Kidney epithelial cell (primary cell): ENCODE measurements around the gene TTC9C. TPM values are rescaled to one million over a fixed set of nuclear protein-coding genes. Genes with fewer than 3 reads are reported as not detected.
"Not testable (repeated sequence)": the region's sequence is repeated elsewhere in the genome, so short reads cannot be mapped to it uniquely, and the experiment has no call there.

Experiments
- DNase-seq: peaks from one replicate; pipeline ENCODE4 v3.0.0-alpha.2; 2010; ENCODE audit warnings: low read depth
- H3K27me3 ChIP-seq: 2 replicates; pipeline ENCODE4 v1.6.0; 2011; ENCODE audit warnings: low read length; ENCODE audit not compliant: control insufficient read depth, insufficient read depth
- H3K36me3 ChIP-seq: 2 replicates; pipeline ENCODE4 v1.5.1; 2011; ENCODE audit warnings: low read length; ENCODE audit not compliant: control insufficient read depth, insufficient read depth
- H3K4me3 ChIP-seq: 2 replicates; pipeline ENCODE4 v1.5.1; 2011; ENCODE audit warnings: low read depth, mild to moderate bottlenecking, control low read depth, low read length
- CTCF ChIP-seq: IDR thresholded peaks from 2 replicates; pipeline ENCODE4 v1.5.1; 2011; ENCODE audit warnings: mild to moderate bottlenecking, moderate library complexity, low read length, control low read depth, inconsistent platforms; ENCODE audit not compliant: insufficient read depth, poor library complexity, severe bottlenecking
- total RNA-seq: library from RNA; depleted of rRNA; stranded (reverse); fragments of >200 nt; gene quantifications from 2 replicates; pipeline ENCODE4 v1.2.3, GENCODE V29; 2015

Gene TTC9C
- total RNA-seq, 1 donor from 2014 or later, result 37.5 TPM

DNA sequence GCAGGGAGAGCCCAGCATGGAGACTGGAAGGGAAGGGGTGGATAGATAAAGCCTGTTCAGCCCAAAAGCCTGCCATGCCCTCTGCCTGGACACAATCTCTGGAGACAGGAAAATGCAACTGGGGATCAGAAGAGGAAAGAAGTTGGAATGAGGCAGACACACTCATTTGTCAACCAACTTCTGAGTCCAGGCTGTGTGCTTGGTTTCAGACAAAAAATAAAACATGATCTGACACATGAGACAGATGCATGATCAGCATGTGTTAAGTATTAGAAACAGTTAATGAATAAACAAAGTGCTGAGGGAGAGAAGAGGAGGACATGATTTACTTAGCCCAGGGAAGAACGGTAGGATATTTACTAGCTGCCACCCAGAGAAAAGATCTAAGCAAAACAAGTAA lies 39.8 kb upstream of the TTC9C start:
- DNase-seq, result no peak
- H3K27me3 ChIP-seq, result peaks cover 6% of the 10 kb centered on the region
- no peaks in the 10 kb centered on the region for H3K36me3 ChIP-seq
- TF ChIP-seq CTCF, result no peak
- no peak overlapping the region for H3K4me3 ChIP-seq

- Histone ChIP-seq H3K27me3 (peaks cover 6% of the 10 kb centered on the region), H3K36me3 (no peaks in the 10 kb centered on the region), H3K4me3 (no peak within 1 kb of the TSS)
- no peak for DNase-seq
- TF ChIP-seq CTCF, result no peak
Observed at GRCh38 chr11:62689421-62690183, 38.7 kb upstream of the TTC9C start, which contains the start of gene LRRN4CL. Gene LRRN4CL (minus strand): TSS chr11:62689530. CDS start chr11:62688508, 1,022 bp downstream.

DNA sequence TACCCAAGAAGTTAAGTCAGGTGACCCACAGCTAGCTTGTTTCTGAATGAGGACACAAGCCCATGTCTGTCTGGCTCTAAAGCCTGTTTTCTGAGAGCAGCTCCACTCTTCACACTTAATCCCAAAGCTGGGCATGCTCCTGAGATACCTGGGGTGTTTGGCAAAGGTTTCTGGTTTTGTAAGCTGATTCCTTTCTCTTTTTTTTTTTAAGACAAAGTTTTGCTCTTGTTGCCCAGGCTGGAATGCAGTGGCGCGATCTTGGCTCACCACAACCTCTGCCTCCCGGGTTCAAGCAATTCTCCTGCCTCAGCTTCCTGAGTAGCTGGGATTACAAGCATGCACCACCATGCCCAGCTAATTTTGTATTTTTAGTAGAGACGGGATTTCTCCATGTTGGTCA lies 34.7 kb upstream of the TTC9C start:
- not testable (repeated sequence) for H3K36me3 ChIP-seq, DNase-seq, H3K27me3 ChIP-seq, H3K4me3 ChIP-seq

DNA sequence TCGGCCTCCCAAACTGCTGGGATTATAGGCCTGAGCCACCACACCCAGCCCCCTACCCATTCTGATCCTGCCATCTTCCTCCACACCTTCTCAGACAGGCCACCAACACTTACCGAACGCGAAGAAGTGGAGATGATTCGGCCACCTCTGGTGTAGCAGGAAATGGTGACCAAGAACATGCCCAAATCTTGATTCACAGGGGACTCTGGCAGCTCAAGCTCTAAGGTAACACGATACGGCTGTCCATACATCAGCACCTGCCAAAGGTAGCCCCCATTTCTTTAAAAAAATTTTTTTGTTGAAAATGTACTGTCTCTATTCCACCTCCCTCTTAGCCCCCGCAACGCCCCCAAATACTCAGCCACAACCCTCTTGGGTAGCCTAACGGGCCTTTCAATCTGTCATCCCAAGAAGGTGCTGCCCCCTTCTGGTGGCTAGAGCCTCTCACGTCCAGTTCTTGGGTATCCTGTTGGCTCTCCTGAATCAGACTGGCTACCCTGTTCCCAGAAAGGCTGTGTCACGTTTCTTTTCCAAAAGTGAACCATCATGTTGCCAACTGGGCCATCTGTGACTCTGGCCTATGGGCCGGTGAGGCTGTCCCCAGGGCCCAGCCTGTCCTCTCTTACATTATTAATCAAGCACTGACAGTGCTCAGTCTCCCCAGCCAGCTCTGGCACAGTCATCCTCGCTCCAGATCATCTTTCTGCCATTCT lies 33.7 kb upstream of the TTC9C start:
- Histone ChIP-seq H3K27me3 (no peaks in the 10 kb centered on the region), H3K4me3 (no peak overlapping the region), H3K36me3 (no peaks in the 10 kb centered on the region)
- peak; percentile 85 for TF ChIP-seq CTCF
- DNase-seq, result no peak

GRCh38 chr11:62702246-62702645 lies 26.0 kb upstream of the TTC9C start:
- Histone ChIP-seq H3K27me3 (no peaks in the 10 kb centered on the region), H3K4me3 (no peak overlapping the region), H3K36me3 (no peaks in the 10 kb centered on the region)
- TF ChIP-seq CTCF, result no peak
- DNase-seq, result no peak

GRCh38 chr11:62703921-62704320 lies 24.4 kb upstream of the TTC9C start:
- H3K36me3 ChIP-seq, H3K4me3 ChIP-seq, DNase-seq, H3K27me3 ChIP-seq: not testable (repeated sequence)
